ENCODE results near the gene AMOTL1. TPM values are rescaled to one million over a fixed set of nuclear protein-coding genes. Genes with fewer than 3 reads are reported as not detected.

Gene AMOTL1
- total and polyA plus RNA-seq, 2 of the 8 experiments (the other 6 are each of a cell fraction or from before 2014, with no cell fraction given) = 9.0 to 27.6 TPM

DNA sequence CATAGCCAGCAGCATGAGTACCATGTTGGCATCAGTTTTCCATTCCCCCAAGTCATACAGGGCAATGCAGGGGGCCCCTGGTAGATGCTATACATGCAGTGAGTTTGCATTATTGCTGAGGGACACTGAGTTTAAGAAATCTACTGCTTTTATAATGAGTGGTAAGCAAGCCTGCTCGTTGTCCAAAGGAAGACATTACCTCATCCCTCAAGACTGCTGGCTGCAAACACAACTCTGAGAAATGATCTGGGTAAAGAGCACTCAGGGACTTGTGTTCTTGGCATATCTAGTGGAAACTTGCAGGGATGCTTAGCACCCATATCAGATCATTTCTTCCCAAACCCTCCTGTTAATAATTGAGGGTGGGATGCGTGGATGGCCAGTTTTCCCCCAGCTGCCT lies 127.3 kb downstream of the AMOTL1 start:
- Histone ChIP-seq H4K91ac (replicated peaks; ENCODE audit: insufficient read length, low read length) (no peak overlapping the region), H2AFZ (ENCODE audit: low read length) (no peak overlapping the region), H3K27ac (ENCODE audit: low read depth, low read length) (no peak overlapping the region), H2AK5ac (ENCODE audit: low read depth, low read length) (no peak overlapping the region), H4K5ac (ENCODE audit: insufficient read length, low read depth, low read length) (no peak overlapping the region), H3K79me2 (ENCODE audit: control insufficient read depth in 1 of 2, insufficient read depth in 2 of 2, low read length in 2 of 2) (no peaks in the 10 kb centered on the region), H3K23me2 (ENCODE audit: low read depth, low read length) (peaks cover 2% of the 10 kb centered on the region; the same call in 1 of the 2 replicates), H3K4me3 (ENCODE audit: extremely low read depth in 1 of 4, insufficient read depth in 2 of 4, low read depth in 3 of 4, low read length in 4 of 4) (no peak overlapping the region), H3K27me3 (replicated peaks in 1 of 4; ENCODE audit: control insufficient read depth in 3 of 4, extremely low read depth in 1 of 4, insufficient read depth in 3 of 4, low read length in 3 of 4) (no peaks in the 10 kb centered on the region), H3K18ac (ENCODE audit: extremely low read depth, low read length) (no peak overlapping the region), H3K9me3 (ENCODE audit: insufficient read depth in 2 of 2, low read depth in 1 of 2, low read length in 1 of 2) (no peaks in the 10 kb centered on the region), H2BK5ac (ENCODE audit: low read depth, low read length) (no peak overlapping the region), H2BK20ac (ENCODE audit: low read length) (no peak overlapping the region), H4K8ac (ENCODE audit: extremely low read depth, insufficient read depth, low read length) (no peak overlapping the region), H3K9ac (replicated peaks in 1 of 4; ENCODE audit: extremely low read depth in 1 of 4, low read depth in 3 of 4, low read length in 3 of 4) (no peak overlapping the region), H2BK15ac (ENCODE audit: low read length) (no peak overlapping the region), H3K4me2 (ENCODE audit: insufficient read depth in 1 of 2, low read depth in 2 of 2, low read length in 2 of 2) (no peak overlapping the region), H3K14ac (ENCODE audit: insufficient read length) (no peak overlapping the region), H3K23ac (ENCODE audit: insufficient read length) (no peak overlapping the region), H3K4me1 (replicated peaks in 1 of 4; ENCODE audit: control insufficient read depth in 3 of 4, insufficient read depth in 4 of 4, low read length in 3 of 4) (no peaks in the 10 kb centered on the region), H2BK120ac (replicated peaks; ENCODE audit: low read depth, low read length) (no peak overlapping the region), H3K56ac (replicated peaks; ENCODE audit: insufficient read length, low read depth, low read length) (no peak overlapping the region), H3K79me1 (ENCODE audit: low read depth, low read length) (no peaks in the 10 kb centered on the region), H3K4ac (replicated peaks; ENCODE audit: insufficient read length, low read depth, low read length) (no peak overlapping the region), H4K20me1 (replicated peaks in 1 of 2; ENCODE audit: control insufficient read depth in 1 of 2, insufficient read depth in 2 of 2, low read length in 2 of 2) (no peaks in the 10 kb centered on the region), H2BK12ac (ENCODE audit: low read depth, low read length) (no peak overlapping the region), H3K36me3 (ENCODE audit: control insufficient read depth in 2 of 4, insufficient read depth in 4 of 4, low read length in 3 of 4) (no peaks in the 10 kb centered on the region)
- FAIRE-seq (no peak), DNase-seq (ENCODE audit: low read depth in 1 of 2, low spot score in 2 of 2) (no peak)
- CTCF ChIA-PET (ENCODE audit: partially characterized antibody) = interaction anchor here (0.6 to 3.9 kb wide), 5 partner anchors 9 to 353 kb away, joined by 3 to 67 read pairs (median 6); no protein-coding TSS in a partner anchor
- WGBS, 2 experiments (ENCODE audit: extremely low coverage in 1 of 2, insufficient coverage in 1 of 2, insufficient read length in 1 of 2, insufficient replicate concordance in 2 of 2, low coverage in 1 of 2, low lambda C conversion rate in 2 of 2, missing lambda C conversion rate in 1 of 2) = 80% methylated on average over 2 of the region's 2 CpGs; no CpG with 5 or more reads in 1 of the 2 experiments
- POLR2A ChIA-PET (ENCODE audit: partially characterized antibody) = interaction anchor here (0.6 kb wide), 1 partner anchor 261 kb away, joined by 3 read pairs; no protein-coding TSS in a partner anchor
- TF ChIP-seq ATF2 (IDR thresholded peaks at IDR 0.05; ENCODE audit: low read length) = no peak
- no peak for TF ChIP-seq POLR2A (IDR thresholded peaks at IDR 0.05; ENCODE audit: control extremely low read depth in 1 of 2, low read depth in 2 of 2, low read length in 2 of 2)
- no peak for TF ChIP-seq ATF3 (IDR thresholded peaks at IDR 0.05; ENCODE audit: insufficient read depth, low read depth, low read length)
- TF ChIP-seq, protein P1, sequence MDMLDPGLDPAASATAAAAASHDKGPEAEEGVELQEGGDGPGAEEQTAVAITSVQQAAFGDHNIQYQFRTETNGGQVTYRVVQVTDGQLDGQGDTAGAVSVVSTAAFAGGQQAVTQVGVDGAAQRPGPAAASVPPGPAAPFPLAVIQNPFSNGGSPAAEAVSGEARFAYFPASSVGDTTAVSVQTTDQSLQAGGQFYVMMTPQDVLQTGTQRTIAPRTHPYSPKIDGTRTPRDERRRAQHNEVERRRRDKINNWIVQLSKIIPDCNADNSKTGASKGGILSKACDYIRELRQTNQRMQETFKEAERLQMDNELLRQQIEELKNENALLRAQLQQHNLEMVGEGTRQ (IDR thresholded peaks at IDR 0.05; ENCODE audit: low read length) = no peak
- no peak for TF ChIP-seq TBP (IDR thresholded peaks at IDR 0.05; ENCODE audit: low read depth, low read length)
- no peak for TF ChIP-seq RBBP5 (IDR thresholded peaks at IDR 0.05; ENCODE audit: borderline replicate concordance, low read depth, low read length)
- TF ChIP-seq POLR2AphosphoS5 (IDR thresholded peaks at IDR 0.05; ENCODE audit: low read depth, low read length) = no peak
- TF ChIP-seq EZH2 (IDR thresholded peaks at IDR 0.05; ENCODE audit: low read depth, low read length, severe bottlenecking) = no peak
- no peak for TF ChIP-seq CEBPB (IDR thresholded peaks at IDR 0.05; ENCODE audit: low read depth, low read length)
- no peak for TF ChIP-seq SUZ12 (IDR thresholded peaks at IDR 0.05; ENCODE audit: low read length)
- no peak for TF ChIP-seq MAFK (IDR thresholded peaks at IDR 0.05; ENCODE audit: low read depth, low read length)
- no peak for TF ChIP-seq CHD1 (IDR thresholded peaks at IDR 0.05; ENCODE audit: low read depth, low read length)
